Neural cell (in vitro differentiated cells): ENCODE data around the gene IL4I1. TPM values are rescaled to one million over a fixed set of nuclear protein-coding genes. Genes with fewer than 3 reads are reported as not detected.

ENCODE experiments used
- H2AFZ ChIP-seq: fragments of 200-600, 300-800 bp; sonication (generic), shearing (Covaris generic); 2 replicates; pipeline ENCODE4 v1.6.0; 2014; ENCODE audit warnings: low read depth, mild to moderate bottlenecking, antibody characterized with exemption, low read length, moderate library complexity
- H3F3A ChIP-seq: fragments of 200-600 bp; shearing (Covaris generic); 2 replicates; pipeline ENCODE4 v1.6.1; 2016; ENCODE audit warnings: mild to moderate bottlenecking, moderate library complexity, mixed read lengths, antibody characterized with exemption, low read length; ENCODE audit not compliant: insufficient read depth, poor library complexity, severe bottlenecking
- H3K27ac ChIP-seq: fragments of 200-600, 300-800 bp; sonication (generic), shearing (Covaris generic); 2 replicates; pipeline ENCODE4 v1.5.1; 2014; ENCODE audit warnings: mild to moderate bottlenecking, low read length, moderate library complexity
- H3K27me3 ChIP-seq: fragments of 300-800, 200-600 bp; sonication (generic), shearing (Covaris generic); 2 replicates; pipeline ENCODE4 v1.6.0; 2014; ENCODE audit warnings: mild to moderate bottlenecking, low read depth, low read length, moderate library complexity; ENCODE audit not compliant: insufficient read depth
- H3K36me3 ChIP-seq: fragments of 300-800, 200-600 bp; sonication (generic), shearing (Covaris generic); 2 replicates; pipeline ENCODE4 v1.5.1; 2014; ENCODE audit warnings: mild to moderate bottlenecking, antibody characterized with exemption, low read length, moderate library complexity; ENCODE audit not compliant: insufficient read depth
- H3K4me2 ChIP-seq: fragments of 300-800, 200-600 bp; sonication (generic), shearing (Covaris generic); 2 replicates; pipeline ENCODE4 v1.6.0; 2014; ENCODE audit warnings: mild to moderate bottlenecking, low read length
- H3K4me3 ChIP-seq: fragments of 300-800, 200-600 bp; sonication (generic), shearing (Covaris generic); 2 replicates; pipeline ENCODE4 v1.5.1; 2014; ENCODE audit warnings: mild to moderate bottlenecking, low read length, moderate library complexity
- H3K79me2 ChIP-seq: fragments of 200-600 bp; shearing (Covaris generic); replicated peaks from 2 replicates; pipeline ENCODE4 v1.6.0; 2014; ENCODE audit warnings: mild to moderate bottlenecking, low read length, moderate library complexity; ENCODE audit not compliant: insufficient read depth
- H3K9ac ChIP-seq: fragments of 300-800, 200-600 bp; sonication (generic), shearing (Covaris generic); 2 replicates; pipeline ENCODE4 v1.6.1; 2016; ENCODE audit warnings: mild to moderate bottlenecking, low read length, mixed read lengths
- H3K9me2 ChIP-seq: fragments of 200-600 bp; shearing (Covaris generic); 2 replicates; pipeline ENCODE4 v1.6.1; 2016; ENCODE audit warnings: mild to moderate bottlenecking, low read length, mixed read lengths; ENCODE audit not compliant: insufficient read depth
- H3K9me3 ChIP-seq: fragments of 200-600, 300-800 bp; sonication (generic), shearing (Covaris generic); 2 replicates; pipeline ENCODE4 v1.6.1; 2016; ENCODE audit warnings: mild to moderate bottlenecking, mixed run types, low read length, moderate library complexity, mixed read lengths
- H4K20me1 ChIP-seq: fragments of 200-600 bp; shearing (Covaris generic); 2 replicates; pipeline ENCODE4 v1.6.1; 2016; ENCODE audit warnings: mild to moderate bottlenecking, mixed run types; ENCODE audit not compliant: insufficient read depth
- CTCF ChIP-seq: fragments of 450-650 bp; IDR thresholded peaks from 2 replicates; pipeline ENCODE4 v1.5.1; 2014; ENCODE audit warnings: antibody characterized with exemption, mild to moderate bottlenecking, moderate library complexity; ENCODE audit not compliant: poor library complexity, severe bottlenecking
- EP300 ChIP-seq: fragments of 450-650 bp; conservative IDR thresholded peaks from 2 replicates; pipeline ENCODE4 v1.6.1; 2014; ENCODE audit warnings: antibody characterized with exemption, mild to moderate bottlenecking, moderate library complexity; ENCODE audit not compliant: poor library complexity, severe bottlenecking
- EZH2 ChIP-seq: fragments of 200-600, 300-800 bp; shearing (Covaris generic), sonication (generic); IDR thresholded peaks from 2 replicates; pipeline ENCODE4 v1.6.1; 2014; ENCODE audit warnings: antibody characterized with exemption, low read length, borderline replicate concordance, mild to moderate bottlenecking; ENCODE audit not compliant: insufficient read depth, poor library complexity, severe bottlenecking
- MXI1 ChIP-seq: fragments of 450-650 bp; conservative IDR thresholded peaks from 2 replicates; pipeline ENCODE4 v1.6.1; 2014; ENCODE audit warnings: antibody characterized with exemption, mild to moderate bottlenecking; ENCODE audit not compliant: poor library complexity, severe bottlenecking
- POLR2AphosphoS5 ChIP-seq: IDR thresholded peaks from 2 replicates; pipeline ENCODE4 v1.6.1; 2012
- RAD21 ChIP-seq: fragments of 450-650 bp; conservative IDR thresholded peaks from 2 replicates; pipeline ENCODE4 v1.6.1; 2014; ENCODE audit warnings: antibody characterized with exemption, mild to moderate bottlenecking, moderate library complexity
- SMC3 ChIP-seq: fragments of 450-650 bp; conservative IDR thresholded peaks from 2 replicates; pipeline ENCODE4 v1.6.1; 2014; ENCODE audit warnings: antibody characterized with exemption, mild to moderate bottlenecking, moderate library complexity; ENCODE audit not compliant: poor library complexity
- TAF1 ChIP-seq: IDR thresholded peaks from 2 replicates; pipeline ENCODE4 v1.6.1; 2012; ENCODE audit warnings: low read depth
- polyA plus RNA-seq: library from polyadenylated mRNA; depleted of rRNA; stranded (reverse); fragments of >200 nt; gene quantifications from 2 replicates; pipeline ENCODE4 v1.2.3, GENCODE V29; 2014
- TF ChIP-seq, protein P1 (sequence below): IDR thresholded peaks from 2 replicates; pipeline ENCODE4 v1.6.1; 2012; ENCODE audit warnings: borderline replicate concordance

IL4I1 gene
- polyA plus RNA-seq, 1 donor from 2014 or later, result not detected

DNA sequence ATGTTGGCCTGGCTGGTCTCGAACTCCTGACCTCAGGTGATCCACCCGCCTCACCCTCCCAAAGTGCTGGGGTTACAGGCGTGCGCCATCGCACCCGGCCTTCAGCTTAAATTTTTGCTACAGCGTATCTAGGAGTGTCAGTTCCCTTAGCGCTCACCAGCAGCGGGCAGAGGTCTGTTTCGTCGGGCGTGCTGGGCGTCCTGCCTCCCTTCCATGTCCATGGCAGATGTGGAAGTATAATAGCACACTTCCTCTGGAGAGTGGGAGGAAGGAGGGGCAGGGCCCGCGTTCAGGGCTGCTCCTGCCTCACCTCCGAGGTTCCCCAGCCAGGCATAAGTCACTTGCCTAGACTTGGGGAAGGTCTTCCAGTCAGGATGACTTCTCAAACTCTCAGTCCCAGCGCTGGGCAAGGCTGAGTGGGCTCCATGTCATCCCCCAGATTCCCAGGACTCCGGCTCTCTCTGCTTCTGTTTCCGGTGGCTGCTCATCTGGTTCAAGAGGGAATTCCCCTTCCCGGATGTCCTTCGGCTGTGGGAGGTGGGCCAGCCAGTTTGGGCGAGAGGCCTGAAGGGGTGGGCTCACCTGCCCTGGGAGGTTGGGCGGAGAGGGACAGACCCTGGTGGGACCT lies 9.5 kb downstream of the IL4I1 start:
- Histone ChIP-seq H3F3A (no peaks in the 10 kb centered on the region), H4K20me1 (no peaks in the 10 kb centered on the region), H2AFZ (no peak overlapping the region), H3K79me2 (no peaks in the 10 kb centered on the region), H3K9ac (no peak overlapping the region), H3K27ac (no peak overlapping the region), H3K4me2 (no peak overlapping the region), H3K4me3 (no peak overlapping the region), H3K9me3 (peaks cover 6% of the 10 kb centered on the region), H3K27me3 (peaks cover 8% of the 10 kb centered on the region), H3K9me2 (no peaks in the 10 kb centered on the region), H3K36me3 (peaks cover 9% of the 10 kb centered on the region)
- TF ChIP-seq RAD21, result no peak
- TF ChIP-seq, protein P1, sequence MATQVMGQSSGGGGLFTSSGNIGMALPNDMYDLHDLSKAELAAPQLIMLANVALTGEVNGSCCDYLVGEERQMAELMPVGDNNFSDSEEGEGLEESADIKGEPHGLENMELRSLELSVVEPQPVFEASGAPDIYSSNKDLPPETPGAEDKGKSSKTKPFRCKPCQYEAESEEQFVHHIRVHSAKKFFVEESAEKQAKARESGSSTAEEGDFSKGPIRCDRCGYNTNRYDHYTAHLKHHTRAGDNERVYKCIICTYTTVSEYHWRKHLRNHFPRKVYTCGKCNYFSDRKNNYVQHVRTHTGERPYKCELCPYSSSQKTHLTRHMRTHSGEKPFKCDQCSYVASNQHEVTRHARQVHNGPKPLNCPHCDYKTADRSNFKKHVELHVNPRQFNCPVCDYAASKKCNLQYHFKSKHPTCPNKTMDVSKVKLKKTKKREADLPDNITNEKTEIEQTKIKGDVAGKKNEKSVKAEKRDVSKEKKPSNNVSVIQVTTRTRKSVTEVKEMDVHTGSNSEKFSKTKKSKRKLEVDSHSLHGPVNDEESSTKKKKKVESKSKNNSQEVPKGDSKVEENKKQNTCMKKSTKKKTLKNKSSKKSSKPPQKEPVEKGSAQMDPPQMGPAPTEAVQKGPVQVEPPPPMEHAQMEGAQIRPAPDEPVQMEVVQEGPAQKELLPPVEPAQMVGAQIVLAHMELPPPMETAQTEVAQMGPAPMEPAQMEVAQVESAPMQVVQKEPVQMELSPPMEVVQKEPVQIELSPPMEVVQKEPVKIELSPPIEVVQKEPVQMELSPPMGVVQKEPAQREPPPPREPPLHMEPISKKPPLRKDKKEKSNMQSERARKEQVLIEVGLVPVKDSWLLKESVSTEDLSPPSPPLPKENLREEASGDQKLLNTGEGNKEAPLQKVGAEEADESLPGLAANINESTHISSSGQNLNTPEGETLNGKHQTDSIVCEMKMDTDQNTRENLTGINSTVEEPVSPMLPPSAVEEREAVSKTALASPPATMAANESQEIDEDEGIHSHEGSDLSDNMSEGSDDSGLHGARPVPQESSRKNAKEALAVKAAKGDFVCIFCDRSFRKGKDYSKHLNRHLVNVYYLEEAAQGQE, result no peak
- no peak for TF ChIP-seq EP300
- no peak for TF ChIP-seq CTCF

- Histone ChIP-seq H3K9ac (no peak overlapping the region), H3K27me3 (no peaks in the 10 kb centered on the region), H3K9me3 (peaks cover 6% of the 10 kb centered on the region), H3K9me2 (no peaks in the 10 kb centered on the region), H3K79me2 (no peaks in the 10 kb centered on the region), H3K4me2 (no peak overlapping the region), H3K4me3 (no peak overlapping the region), H4K20me1 (no peaks in the 10 kb centered on the region), H3K36me3 (peaks cover 9% of the 10 kb centered on the region), H3K27ac (no peak overlapping the region), H2AFZ (no peak overlapping the region), H3F3A (no peaks in the 10 kb centered on the region)
- TF ChIP-seq, protein P1, result no peak
- TF ChIP-seq TAF1 (no peak), EZH2 (no peak), SMC3 (no peak), POLR2AphosphoS5 (no peak), MXI1 (no peak), CTCF (no peak), RAD21 (no peak), EP300 (no peak)
Measured at GRCh38 chr19:49884760-49885159, 11.9 kb downstream of the IL4I1 start.
